Chondrocyte (in vitro differentiated cells): ENCODE measurements around the gene MAP4K5. TPM values are rescaled to one million over a fixed set of nuclear protein-coding genes. Genes with fewer than 3 reads are reported as not detected.
A peak's percentile ranks its signal among the peaks of the same experiment; 100 is the strongest.

ENCODE experiments used
- DNase-seq: peaks from one replicate; pipeline ENCODE4 v3.0.0; 2021; ENCODE audit warnings: mixed read lengths, low spot score
- H3K27ac Mint-ChIP-seq: one replicate; pipeline ENCODE4 v1.8.0; 2021; ENCODE audit warnings: mild to moderate bottlenecking, moderate library complexity, mixed read lengths; ENCODE audit not compliant: unreplicated experiment
- H3K27me3 Mint-ChIP-seq: 2 replicates; pipeline ENCODE4 v1.8.0; 2021; ENCODE audit warnings: low read depth, mixed read lengths
- H3K36me3 Mint-ChIP-seq: 2 replicates; pipeline ENCODE4 v1.8.0; 2021; ENCODE audit warnings: low read depth, mixed read lengths
- H3K4me1 Mint-ChIP-seq: 2 replicates; pipeline ENCODE4 v1.8.0; 2021; ENCODE audit warnings: low read depth, mild to moderate bottlenecking, mixed read lengths
- H3K4me3 Mint-ChIP-seq: one replicate; pipeline ENCODE4 v1.8.0; 2021; ENCODE audit warnings: mild to moderate bottlenecking, moderate library complexity, mixed read lengths; ENCODE audit not compliant: unreplicated experiment
- H3K9me3 Mint-ChIP-seq: 2 replicates; pipeline ENCODE4 v1.8.0; 2021; ENCODE audit warnings: low read depth, mixed read lengths
- total RNA-seq: library from RNA; stranded (reverse); gene quantifications from 3 replicates; pipeline ENCODE4 v1.2.1, GENCODE V29; 2021
- TF ChIP-seq, protein P1 (sequence below): fragments of 200-600 bp; sonication (generic); IDR thresholded peaks from 2 replicates; pipeline ENCODE4 v1.5.0; 2021; ENCODE audit warnings: antibody characterized with exemption, mild to moderate bottlenecking, moderate library complexity

The MAP4K5 gene
- total RNA-seq, 1 donor from 2014 or later = 103 TPM

DNA sequence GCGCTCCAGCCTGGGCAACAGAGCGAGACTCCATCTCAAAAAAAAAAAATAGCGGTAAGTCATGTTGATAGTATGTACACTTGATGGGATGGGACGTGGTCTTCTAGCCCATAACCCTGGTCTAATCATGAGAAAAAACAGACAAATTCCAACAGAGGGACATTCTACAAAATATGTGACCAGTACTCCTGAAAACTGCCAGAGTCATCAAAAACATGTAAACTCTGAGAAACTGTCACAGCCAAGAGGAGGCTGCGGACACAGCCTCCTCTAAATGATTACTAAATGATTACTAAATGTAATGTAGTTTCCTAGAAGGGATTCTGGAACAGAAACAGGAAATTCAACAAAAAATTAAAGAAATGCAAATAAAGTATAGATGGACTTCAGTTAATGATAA, 156.6 kb downstream of the MAP4K5 start:
- Mint-ChIP-seq H3K36me3 (peaks cover 4% of the 10 kb centered on the region), H3K4me1 (peaks cover 16% of the 10 kb centered on the region), H3K27ac (peak overlapping the region; percentile 37), H3K9me3 (peaks cover 2% of the 10 kb centered on the region), H3K4me3 (no peak overlapping the region), H3K27me3 (no peaks in the 10 kb centered on the region)
- DNase-seq = no peak
- TF ChIP-seq, protein P1, sequence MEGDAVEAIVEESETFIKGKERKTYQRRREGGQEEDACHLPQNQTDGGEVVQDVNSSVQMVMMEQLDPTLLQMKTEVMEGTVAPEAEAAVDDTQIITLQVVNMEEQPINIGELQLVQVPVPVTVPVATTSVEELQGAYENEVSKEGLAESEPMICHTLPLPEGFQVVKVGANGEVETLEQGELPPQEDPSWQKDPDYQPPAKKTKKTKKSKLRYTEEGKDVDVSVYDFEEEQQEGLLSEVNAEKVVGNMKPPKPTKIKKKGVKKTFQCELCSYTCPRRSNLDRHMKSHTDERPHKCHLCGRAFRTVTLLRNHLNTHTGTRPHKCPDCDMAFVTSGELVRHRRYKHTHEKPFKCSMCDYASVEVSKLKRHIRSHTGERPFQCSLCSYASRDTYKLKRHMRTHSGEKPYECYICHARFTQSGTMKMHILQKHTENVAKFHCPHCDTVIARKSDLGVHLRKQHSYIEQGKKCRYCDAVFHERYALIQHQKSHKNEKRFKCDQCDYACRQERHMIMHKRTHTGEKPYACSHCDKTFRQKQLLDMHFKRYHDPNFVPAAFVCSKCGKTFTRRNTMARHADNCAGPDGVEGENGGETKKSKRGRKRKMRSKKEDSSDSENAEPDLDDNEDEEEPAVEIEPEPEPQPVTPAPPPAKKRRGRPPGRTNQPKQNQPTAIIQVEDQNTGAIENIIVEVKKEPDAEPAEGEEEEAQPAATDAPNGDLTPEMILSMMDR = no peak

DNA sequence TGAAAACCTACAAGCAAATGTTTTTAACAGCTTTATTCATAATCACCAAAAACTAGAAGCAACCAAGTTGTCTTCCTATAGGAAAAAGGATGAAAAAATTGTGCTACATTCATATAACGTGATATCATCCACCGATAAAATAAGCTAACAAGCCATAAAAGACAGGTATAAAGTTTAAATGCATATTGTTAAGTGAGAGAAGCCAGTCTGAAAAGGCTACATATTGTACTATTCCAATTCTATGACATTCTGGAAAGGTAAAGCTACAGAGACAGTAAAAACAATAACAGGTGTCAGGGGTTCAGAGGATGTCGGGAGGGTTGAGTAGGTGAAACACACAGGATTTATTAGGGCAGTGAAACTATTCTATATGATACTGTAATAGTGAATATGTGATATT, 158.4 kb downstream of the MAP4K5 start:
- Mint-ChIP-seq H3K4me1 (peaks cover 16% of the 10 kb centered on the region), H3K27ac (no peak overlapping the region), H3K4me3 (no peak overlapping the region), H3K27me3 (no peaks in the 10 kb centered on the region), H3K9me3 (peaks cover 6% of the 10 kb centered on the region), H3K36me3 (no peaks in the 10 kb centered on the region)
- DNase-seq = no peak
- TF ChIP-seq, protein P1 = no peak

DNA sequence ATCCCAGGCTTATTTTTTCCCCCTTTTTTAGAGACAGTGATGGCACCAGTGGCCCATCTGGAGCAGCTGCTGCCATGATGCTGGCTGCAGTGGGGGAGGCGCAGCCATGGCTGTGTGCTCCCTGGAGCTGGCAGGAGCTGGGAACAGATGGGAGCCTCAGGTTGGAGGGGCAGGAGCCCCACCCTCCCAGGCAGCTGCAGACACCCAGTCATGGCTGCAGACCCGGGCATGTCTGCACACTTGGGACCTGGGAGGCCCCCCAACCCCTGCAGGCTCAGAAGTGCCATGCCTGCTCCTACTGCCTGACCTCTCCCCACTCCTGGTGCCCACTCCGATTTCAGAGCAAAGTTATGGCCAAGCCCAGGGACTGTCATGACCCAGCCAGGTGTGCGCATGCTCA, 160.8 kb downstream of the MAP4K5 start:
- Mint-ChIP-seq H3K36me3 (no peaks in the 10 kb centered on the region), H3K4me3 (no peak overlapping the region), H3K27me3 (no peaks in the 10 kb centered on the region), H3K27ac (no peak overlapping the region), H3K9me3 (peaks cover 6% of the 10 kb centered on the region), H3K4me1 (peaks cover 10% of the 10 kb centered on the region)
- TF ChIP-seq, protein P1 = no peak
- no peak for DNase-seq

Other genes starting within 250 kb of the MAP4K5 start
- 5.4 to 5.9 TPM (median 5.8 TPM) in 3 replicates for gene L2HGDH, start 220.3 kb downstream of the MAP4K5 start, total RNA-seq
- 9.9 to 17.3 TPM (median 13.5 TPM) in 3 replicates for gene DMAC2L, start 220.2 kb downstream of the MAP4K5 start, total RNA-seq
- gene CDKL1, start 135.7 kb downstream of the MAP4K5 start, total RNA-seq = 8.4 to 15.7 TPM (median 9.4 TPM) in 3 replicates
- gene ATL1, start 27.6 kb upstream of the MAP4K5 start, total RNA-seq = 19.0 to 19.4 TPM (median 19.4 TPM) in 3 replicates
- gene SAV1, start 135.7 kb upstream of the MAP4K5 start, total RNA-seq = 25.1 to 29.6 TPM (median 28.2 TPM) in 3 replicates